B cell (primary cell): Measurements from ENCODE around the gene MAP10. TPM values are rescaled to one million over a fixed set of nuclear protein-coding genes. Genes with fewer than 3 reads are reported as not detected.

Source experiments
- ATAC-seq: fragments of 200-7000 bp; cut with Tn5 transposase; one replicate; pipeline ENCODE4 v1.10.0; 2021; ENCODE audit warnings: low read depth, mild to moderate bottlenecking, moderate number of reproducible peaks, moderate library complexity
- CTCF ChIA-PET: fragments of 350-600 bp; sonication (Branson Sonifier 250); formaldehyde crosslinking; loops from one replicate; lab custom pipeline; 2021; ENCODE audit warnings: antibody characterized with exemption, inconsistent platforms; lab: Charles Lee
- POLR2A ChIA-PET: fragments of 350-600 bp; sonication (Branson Sonifier 250); formaldehyde crosslinking; loops from one replicate; lab custom pipeline; 2021; ENCODE audit warnings: antibody characterized with exemption; lab: Charles Lee
- DNase-seq: peaks from one replicate; pipeline ENCODE4 v3.0.0; 2013
- H2AFZ ChIP-seq: 2 replicates; pipeline ENCODE4 v1.6.1; 2012; ENCODE audit warnings: mild to moderate bottlenecking, low read depth, low read length; ENCODE audit not compliant: insufficient read depth, poor library complexity, severe bottlenecking
- H3K27ac ChIP-seq, 2 donors: 1 replicate in 1 of 2; 2 replicates in 1 of 2; pipeline ENCODE4 v1.5.1; 2012 to 2013; ENCODE audit warnings: low read length in 2 of 2, mild to moderate bottlenecking in 2 of 2, moderate library complexity in 1 of 2
- H3K27me3 ChIP-seq, 4 experiments: fragments of 200-600 bp in 1 of 4; sonication (generic) in 1 of 4; replicated peaks in 1 of 4; 1 replicate in 2 of 4; 2 replicates in 2 of 4; pipeline versions ENCODE4 v1.6.1 to v1.7.0; 2013 to 2016; ENCODE audit warnings: low read length in 3 of 4, mild to moderate bottlenecking in 2 of 4, mixed read lengths in 1 of 4, moderate library complexity in 1 of 4; ENCODE audit not compliant: insufficient read depth in 4 of 4, control insufficient read depth in 3 of 4; ENCODE audit errors: control extremely low read depth in 1 of 4
- H3K36me3 ChIP-seq, 2 experiments: replicated peaks in 1 of 2; 1 replicate in 1 of 2; 2 replicates in 1 of 2; pipeline versions ENCODE4 v1.6.1 to v1.7.1; 2013; ENCODE audit warnings: low read length in 1 of 2; ENCODE audit not compliant: insufficient read depth in 2 of 2, control insufficient read depth in 1 of 2; ENCODE audit errors: control extremely low read depth in 1 of 2, extremely low read depth in 1 of 2
- H3K4me1 ChIP-seq, 2 donors: fragments of 200-600 bp in 1 of 2; sonication (generic) in 1 of 2; 1 replicate in 1 of 2; 2 replicates in 1 of 2; pipeline versions ENCODE4 v1.5.1 to v1.6.1; 2013 to 2017; ENCODE audit warnings: low read length in 2 of 2; ENCODE audit not compliant: control insufficient read depth in 2 of 2, insufficient read depth in 2 of 2
- H3K4me2 ChIP-seq: replicated peaks from 2 replicates; pipeline ENCODE3; 2012; ENCODE audit warnings: mild to moderate bottlenecking, low read depth, low read length; ENCODE audit not compliant: poor library complexity, severe bottlenecking
- H3K4me3 ChIP-seq, 5 experiments: fragments of 200-600 bp in 1 of 5; sonication (generic) in 1 of 5; 1 replicate in 3 of 5; 2 replicates in 2 of 5; pipeline versions ENCODE4 v1.5.1 to v1.7.0; 2011 to 2016; ENCODE audit warnings: low read length in 4 of 5, mild to moderate bottlenecking in 4 of 5, low read depth in 2 of 5, control low read depth in 1 of 5, moderate library complexity in 1 of 5; ENCODE audit not compliant: insufficient read depth in 1 of 5; ENCODE audit errors: control extremely low read depth in 1 of 5, extremely low read depth in 1 of 5
- H3K79me2 ChIP-seq: fragments of 200-600 bp; sonication (generic); one replicate; pipeline ENCODE4 v1.6.0; 2016; ENCODE audit warnings: low read length; ENCODE audit not compliant: control insufficient read depth, insufficient read depth
- H3K9ac ChIP-seq: fragments of 200-600 bp; sonication (generic); 2 replicates; pipeline ENCODE4 v1.6.1; 2017; ENCODE audit warnings: mild to moderate bottlenecking, low read length, moderate library complexity
- H3K9me3 ChIP-seq, 3 donors: one replicate each; pipeline versions ENCODE4 v1.6.1 to v1.7.1; 2013; ENCODE audit warnings: low read length in 2 of 3; ENCODE audit not compliant: control insufficient read depth in 2 of 3, insufficient read depth in 1 of 3; ENCODE audit errors: control extremely low read depth in 1 of 3
- H4K20me1 ChIP-seq: 2 replicates; pipeline ENCODE4 v1.6.0; 2012; ENCODE audit warnings: mild to moderate bottlenecking, low read length; ENCODE audit not compliant: insufficient read depth, control insufficient read depth, poor library complexity, severe bottlenecking
- H3K27ac Mint-ChIP-seq: one replicate; pipeline ENCODE4 v1.8.0; 2021; ENCODE audit warnings: mixed read lengths
- H3K27me3 Mint-ChIP-seq: one replicate; pipeline ENCODE4 v1.8.0; 2021; ENCODE audit warnings: mixed read lengths
- H3K4me1 Mint-ChIP-seq: one replicate; pipeline ENCODE4 v1.8.0; 2021; ENCODE audit warnings: mixed read lengths
- H3K4me3 Mint-ChIP-seq: one replicate; pipeline ENCODE4 v1.8.0; 2021; ENCODE audit warnings: mixed read lengths
- H3K9me3 Mint-ChIP-seq: one replicate; pipeline ENCODE4 v1.8.0; 2022; ENCODE audit warnings: mixed read lengths; ENCODE audit not compliant: insufficient read depth
- CTCF ChIP-seq: fragments of 200-600 bp; IDR thresholded peaks from one replicate; pipeline ENCODE4 v1.8.0; 2022; ENCODE audit warnings: antibody characterized with exemption, mild to moderate bottlenecking
- EZH2 ChIP-seq: IDR thresholded peaks from 2 replicates; pipeline ENCODE4 v1.6.1; 2012; ENCODE audit warnings: borderline replicate concordance, low read depth, mild to moderate bottlenecking, moderate library complexity, low read length; ENCODE audit not compliant: insufficient read depth, poor library complexity, severe bottlenecking
- WGBS: methylation state at CpG from one replicate; pipeline ENCODE4 v1.1.5; 2013; ENCODE audit warnings: missing lambda C conversion rate; ENCODE audit not compliant: insufficient coverage; 5-methylcytosine and 5-hydroxymethylcytosine counted together
- intact Hi-C: fragments of 100-400 bp; cut with micrococcal nuclease; formaldehyde crosslinking; loops from one replicate; pipeline ENCODE4 v1.10.0; 2022
- polyA plus RNA-seq: library from polyadenylated mRNA; depleted of rRNA; stranded (reverse); fragments of >200 nt; gene quantifications from 2 replicates; pipeline ENCODE4 v1.2.3, GENCODE V29; 2012
- total RNA-seq, 2 donors: library from RNA; stranded (reverse); fragments of 120-200 nt in 1 of 2; gene quantifications; 1 replicate in 1 of 2; 2 replicates in 1 of 2; pipeline versions ENCODE4 v1.2.3 to v1.2.4, GENCODE V29; 2013 to 2022

The MAP10 gene
- total and polyA plus RNA-seq, 2 donors (not counting 1 experiment from before 2014, with no cell fraction given): 0.60 to 1.9 TPM

GRCh38 chr1:232766241-232766890 is 38.9 kb upstream of the MAP10 start:
- no peak overlapping the region for H3K4me3 Mint-ChIP-seq
- ChIA-PET POLR2A (no interaction called here), CTCF (no interaction called here)
- Histone ChIP-seq H3K4me2 (no peak overlapping the region), H3K9me3 (peaks cover 0 to 4% (median 0%) of the 10 kb centered on the region in 3 donors), H3K9ac (no peak overlapping the region), H2AFZ (no peak overlapping the region), H3K36me3 (no peaks in the 10 kb centered on the region), H4K20me1 (no peaks in the 10 kb centered on the region), H3K4me1 (no peaks in the 10 kb centered on the region), H3K79me2 (no peaks in the 10 kb centered on the region), H3K4me3 (no peak overlapping the region), H3K27me3 (peaks cover 0 to 4% (median 0%) of the 10 kb centered on the region in 4 experiments), H3K27ac (no peak overlapping the region)
- H3K4me1 Mint-ChIP-seq: no peaks in the 10 kb centered on the region
- TF ChIP-seq CTCF (no peak), EZH2 (no peak)
- H3K9me3 Mint-ChIP-seq: no peaks in the 10 kb centered on the region
- ATAC-seq (no peak), DNase-seq (no peak)
- peaks cover 3% of the 10 kb centered on the region for H3K27me3 Mint-ChIP-seq
- intact Hi-C loops: no loop called here
- H3K27ac Mint-ChIP-seq: no peak overlapping the region
- 24% methylated on average over 6 of the region's 8 CpGs for WGBS

GRCh38 chr1:232766904-232767303 is 38.3 kb upstream of the MAP10 start:
- Mint-ChIP-seq H3K4me3 (no peak overlapping the region), H3K9me3 (no peaks in the 10 kb centered on the region), H3K27me3 (peaks cover 3% of the 10 kb centered on the region), H3K27ac (no peak overlapping the region), H3K4me1 (no peaks in the 10 kb centered on the region)
- no peak overlapping the region for H3K9ac ChIP-seq
- no peak overlapping the region for H2AFZ ChIP-seq
- H4K20me1 ChIP-seq: no peaks in the 10 kb centered on the region
- H3K4me2 ChIP-seq: no peak overlapping the region
- TF ChIP-seq CTCF (no peak), EZH2 (no peak)
- peaks cover 0 to 4% (median 0%) of the 10 kb centered on the region in 4 experiments for H3K27me3 ChIP-seq
- H3K4me3 ChIP-seq: no peak overlapping the region
- ChIA-PET POLR2A (no interaction called here), CTCF (no interaction called here)
- WGBS: no CpG with 5 or more reads among the region's 1 CpG
- DNase-seq (no peak), ATAC-seq (no peak)
- no peak overlapping the region for H3K27ac ChIP-seq
- no peaks in the 10 kb centered on the region for H3K79me2 ChIP-seq
- no peaks in the 10 kb centered on the region for H3K36me3 ChIP-seq
- no peaks in the 10 kb centered on the region for H3K4me1 ChIP-seq
- intact Hi-C loops: no loop called here
- H3K9me3 ChIP-seq: peaks cover 0 to 4% (median 0%) of the 10 kb centered on the region in 3 donors
